Mammary epithelial cell (primary cell): ENCODE results near the gene EIF4E.

Experiments
- EZH2 ChIP-seq: IDR thresholded peaks from 2 replicates; pipeline ENCODE4 v1.6.1; 2012; ENCODE audit warnings: low read length, inconsistent platforms, borderline replicate concordance
- TF ChIP-seq, protein P1 (sequence below), 2 donors: IDR thresholded peaks in 1 of 2; conservative IDR thresholded peaks in 1 of 2; 2 replicates each; pipeline ENCODE4 v1.5.1; 2011 to 2012; ENCODE audit warnings: inconsistent platforms in 2 of 2, low read length in 2 of 2, mild to moderate bottlenecking in 2 of 2, control low read depth in 1 of 2, low read depth in 1 of 2; ENCODE audit not compliant: insufficient read depth in 1 of 2; ENCODE audit errors: extremely low read depth in 1 of 2

DNA sequence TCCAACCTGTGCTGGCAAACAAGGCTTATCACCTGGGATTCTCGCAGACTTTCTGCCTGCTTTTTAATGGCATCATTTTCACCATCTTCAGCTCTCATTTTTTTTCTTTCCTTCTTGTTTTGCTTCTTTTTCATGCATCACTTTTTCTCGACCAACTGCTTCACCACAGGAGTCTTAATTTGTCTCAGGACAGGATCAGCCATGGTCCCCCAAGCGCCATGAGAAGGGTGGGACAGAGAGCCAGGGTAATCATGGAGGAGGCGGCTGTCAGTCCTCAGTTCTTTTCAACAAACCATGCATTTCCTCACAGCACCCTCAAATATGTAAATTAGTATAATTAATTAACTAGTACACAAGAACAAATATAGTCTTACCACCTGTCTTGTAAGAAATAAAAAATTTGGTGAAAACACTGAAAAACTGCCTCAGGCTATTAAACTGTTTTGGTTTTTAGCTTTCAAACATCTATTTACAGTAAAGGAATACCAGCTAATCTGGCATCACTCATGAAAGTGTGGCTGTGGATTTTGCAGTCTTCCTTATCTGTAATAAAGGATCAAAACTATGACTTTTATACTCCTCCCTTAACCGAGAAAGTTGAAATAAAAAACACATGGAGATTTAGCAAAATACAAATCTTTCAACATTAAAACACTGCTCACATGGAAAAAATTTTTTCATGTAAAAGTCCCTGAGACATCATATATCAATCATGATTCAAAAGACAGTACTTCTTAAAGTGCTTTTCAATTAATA lies 19.1 kb downstream of the EIF4E start:
- TF ChIP-seq EZH2, result no peak
- TF ChIP-seq, protein P1, sequence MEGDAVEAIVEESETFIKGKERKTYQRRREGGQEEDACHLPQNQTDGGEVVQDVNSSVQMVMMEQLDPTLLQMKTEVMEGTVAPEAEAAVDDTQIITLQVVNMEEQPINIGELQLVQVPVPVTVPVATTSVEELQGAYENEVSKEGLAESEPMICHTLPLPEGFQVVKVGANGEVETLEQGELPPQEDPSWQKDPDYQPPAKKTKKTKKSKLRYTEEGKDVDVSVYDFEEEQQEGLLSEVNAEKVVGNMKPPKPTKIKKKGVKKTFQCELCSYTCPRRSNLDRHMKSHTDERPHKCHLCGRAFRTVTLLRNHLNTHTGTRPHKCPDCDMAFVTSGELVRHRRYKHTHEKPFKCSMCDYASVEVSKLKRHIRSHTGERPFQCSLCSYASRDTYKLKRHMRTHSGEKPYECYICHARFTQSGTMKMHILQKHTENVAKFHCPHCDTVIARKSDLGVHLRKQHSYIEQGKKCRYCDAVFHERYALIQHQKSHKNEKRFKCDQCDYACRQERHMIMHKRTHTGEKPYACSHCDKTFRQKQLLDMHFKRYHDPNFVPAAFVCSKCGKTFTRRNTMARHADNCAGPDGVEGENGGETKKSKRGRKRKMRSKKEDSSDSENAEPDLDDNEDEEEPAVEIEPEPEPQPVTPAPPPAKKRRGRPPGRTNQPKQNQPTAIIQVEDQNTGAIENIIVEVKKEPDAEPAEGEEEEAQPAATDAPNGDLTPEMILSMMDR (conservative IDR thresholded peaks at IDR 0.05 in 1 of 2, IDR thresholded peaks at IDR 0.05 in 1 of 2; ENCODE audit: extremely low read depth in 1 of 2, insufficient read depth in 1 of 2, low read depth in 1 of 2, low read length in 2 of 2), result no peak
